A549 treated with CORT108297 at 1 μM for 4 hours (cell line): ENCODE measurements around the gene KCTD7. TPM values are rescaled to one million over a fixed set of nuclear protein-coding genes. Genes with fewer than 3 reads are reported as not detected.

Source experiments
- total RNA-seq: library from RNA; stranded (reverse); fragments of 200-300 nt; extraction: Qiagen RNA extraction; gene quantifications from 5 replicates; pipeline ENCODE4 v1.2.3, GENCODE V29; 2022

The KCTD7 gene
- total RNA-seq: 6.3 to 9.1 TPM (median 6.7 TPM) in 5 replicates

DNA sequence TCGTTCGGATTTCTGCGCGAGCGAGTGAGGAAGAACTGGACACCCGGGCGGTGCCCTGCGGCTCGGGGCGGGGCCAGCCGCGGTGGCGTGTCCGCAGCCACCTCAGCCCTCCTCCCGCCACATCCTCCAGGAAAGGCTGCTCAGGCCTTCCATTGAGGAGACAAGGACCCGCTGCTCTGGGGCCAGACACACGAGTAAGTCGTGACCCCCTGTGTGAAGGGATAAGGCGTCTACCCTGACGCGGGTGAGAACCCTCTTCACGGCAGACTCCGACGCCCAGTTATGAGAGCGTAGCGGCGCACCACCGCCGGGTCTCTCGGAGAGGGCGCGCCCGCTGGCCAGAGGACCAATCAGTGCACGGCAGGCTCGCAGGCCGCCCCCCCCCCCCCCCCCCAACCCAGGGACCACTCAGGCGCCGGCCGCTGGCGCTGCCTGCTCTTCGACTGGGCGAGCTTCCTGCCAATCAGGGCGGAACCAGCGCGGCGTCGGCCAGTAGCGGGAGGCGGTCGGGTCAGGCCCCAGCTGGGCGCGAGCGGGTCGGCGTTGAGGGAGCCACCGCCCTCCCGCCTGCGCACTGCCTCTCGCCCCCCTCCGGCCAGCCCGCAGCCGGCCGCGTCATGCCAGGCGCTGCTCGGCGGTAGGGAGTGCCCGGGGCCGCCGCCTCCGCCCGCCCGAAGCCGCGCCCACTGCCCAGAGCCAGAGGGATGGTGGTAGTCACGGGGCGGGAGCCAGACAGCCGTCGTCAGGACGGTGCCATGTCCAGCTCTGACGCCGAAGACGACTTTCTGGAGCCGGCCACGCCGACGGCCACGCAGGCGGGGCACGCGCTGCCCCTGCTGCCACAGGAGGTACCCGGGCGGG, at the start of gene KCTD7:
Gene KCTD7 (plus strand): TSS at position 521 of the 861 bp plus-strand sequence. CDS start 184 bp downstream, at position 705.

Other genes starting within 250 kb of the KCTD7 start
- gene RABGEF1, start 111.9 kb downstream of the KCTD7 start, total RNA-seq: 21.2 to 29.4 TPM (median 24.1 TPM) in 5 replicates